ENCODE results near the gene PRKN. TPM values are rescaled to one million over a fixed set of nuclear protein-coding genes. Genes with fewer than 3 reads are reported as not detected.

The PRKN gene
- total RNA-seq, 1 experiment from 2014 or later = 2.0 TPM

GRCh38 chr6:162441991-162442390, 285.6 kb downstream of the PRKN start:
- Mint-ChIP-seq H3K36me3 (ENCODE audit: insufficient read depth in 1 of 3, low read depth in 3 of 3) (peaks cover 10 to 26% (median 13%) of the 10 kb centered on the region in 3 experiments), H3K4me3 (no peak overlapping the region), H3K9me3 (peaks cover 17 to 21% of the 10 kb centered on the region in 2 experiments), H3K27me3 (ENCODE audit: low read depth) (no peaks in the 10 kb centered on the region), H3K4me1 (peaks cover 31 to 37% of the 10 kb centered on the region in 2 experiments), H3K27ac (no peak overlapping the region; a peak in 1 of 7 replicates)
- Histone ChIP-seq H4K20me1 (ENCODE audit: control insufficient read depth, insufficient read depth, insufficient read length) (no peaks in the 10 kb centered on the region), H3K23ac (ENCODE audit: insufficient read length, low read depth, low read length) (no peak overlapping the region), H4K91ac (ENCODE audit: insufficient read length, low read depth, low read length) (no peak overlapping the region), H3K4me2 (ENCODE audit: insufficient read depth, insufficient read length, low read length) (no peak overlapping the region), H3K56ac (ENCODE audit: insufficient read length, low read depth, low read length) (no peak overlapping the region), H3K14ac (ENCODE audit: insufficient read depth, low read length) (no peak overlapping the region), H3K4me1 (ENCODE audit: insufficient read depth, low read length) (peaks cover 2% of the 10 kb centered on the region; the same call in 1 of the 2 replicates), H2AFZ (ENCODE audit: low read length) (no peak overlapping the region), H2BK120ac (ENCODE audit: low read depth, low read length, poor library complexity, severe bottlenecking) (no peak overlapping the region), H2BK15ac (ENCODE audit: low read depth, low read length) (no peak overlapping the region), H3K18ac (ENCODE audit: insufficient read length, low read depth, low read length) (no peak overlapping the region), H3K23me2 (ENCODE audit: insufficient read length, low read depth, low read length, poor library complexity, severe bottlenecking) (no peaks in the 10 kb centered on the region), H2BK20ac (ENCODE audit: low read depth, low read length, poor library complexity, severe bottlenecking) (no peak overlapping the region), H2BK12ac (ENCODE audit: insufficient read length, low read depth, low read length) (no peak overlapping the region), H3K4ac (ENCODE audit: low read depth, low read length) (no peak overlapping the region), H3K9me3 (ENCODE audit: control insufficient read depth, low read depth, low read length) (no peaks in the 10 kb centered on the region), H3K79me2 (ENCODE audit: insufficient read depth, low read length) (no peaks in the 10 kb centered on the region), H3K27me3 (ENCODE audit: insufficient read depth, low read length) (no peaks in the 10 kb centered on the region), H4K8ac (replicated peaks; ENCODE audit: insufficient read length, low read depth, low read length) (no peak overlapping the region), H3K27ac (ENCODE audit: insufficient read length, low read depth, low read length) (no peak overlapping the region), H4K5ac (ENCODE audit: insufficient read length, low read depth, low read length) (no peak overlapping the region), H3K9ac (ENCODE audit: extremely low read depth, insufficient read length, low read length) (no peak overlapping the region), H3K79me1 (ENCODE audit: insufficient read depth, low read depth, low read length, poor library complexity, severe bottlenecking) (no peaks in the 10 kb centered on the region), H2AK5ac (ENCODE audit: insufficient read length, low read length) (no peak overlapping the region), H3T11ph (ENCODE audit: low read length) (no peak overlapping the region), H2BK5ac (ENCODE audit: insufficient read length, low read length) (no peak overlapping the region)
- no peak for TF ChIP-seq CTCF (conservative IDR thresholded peaks at IDR 0.05)
- no CpG with 5 or more reads among the region's 5 CpGs for WGBS (ENCODE audit: extremely low coverage, insufficient read length, low lambda C conversion rate)
- DNase-seq = no peak
